Neuronal stem cell (in vitro differentiated cells): ENCODE results near the gene FOLR2.

Experiments
- DNase-seq: peaks from one replicate; pipeline ENCODE4 v3.0.0-alpha.2; 2013; ENCODE audit warnings: low spot score
- H2AFZ ChIP-seq: one replicate; pipeline ENCODE4 v1.6.1; 2013; ENCODE audit warnings: mild to moderate bottlenecking, low read length, inconsistent platforms
- H2AK5ac ChIP-seq: 2 replicates; pipeline ENCODE4 v1.6.1; 2013; ENCODE audit warnings: low read depth, mild to moderate bottlenecking, inconsistent platforms, low read length, moderate library complexity, mixed read lengths
- H2BK120ac ChIP-seq: 2 replicates; pipeline ENCODE4 v1.6.1; 2013; ENCODE audit warnings: low read depth, mild to moderate bottlenecking, inconsistent platforms, low read length, moderate library complexity, mixed read lengths
- H2BK12ac ChIP-seq: one replicate; pipeline ENCODE4 v1.6.1; 2013; ENCODE audit warnings: low read length, inconsistent platforms
- H2BK15ac ChIP-seq: 2 replicates; pipeline ENCODE4 v1.6.1; 2013; ENCODE audit warnings: mild to moderate bottlenecking, low read length, inconsistent platforms, mixed read lengths
- H2BK5ac ChIP-seq: one replicate; pipeline ENCODE4 v1.6.1; 2013; ENCODE audit warnings: inconsistent platforms, mild to moderate bottlenecking, low read length, moderate library complexity
- H3K14ac ChIP-seq: one replicate; pipeline ENCODE4 v1.6.1; 2013; ENCODE audit warnings: low read length, inconsistent platforms
- H3K18ac ChIP-seq: 2 replicates; pipeline ENCODE4 v1.6.1; 2013; ENCODE audit warnings: low read length, inconsistent platforms
- H3K23ac ChIP-seq: 2 replicates; pipeline ENCODE4 v1.6.1; 2013; ENCODE audit warnings: low read depth, mild to moderate bottlenecking, mixed read lengths, low read length, inconsistent platforms; ENCODE audit not compliant: poor library complexity
- H3K27ac ChIP-seq: replicated peaks from 3 replicates; pipeline ENCODE4 v1.5.1; 2013; ENCODE audit warnings: low read length, inconsistent platforms
- H3K27me3 ChIP-seq, 3 experiments: 2 replicates each; pipeline ENCODE4 v1.6.1; 2013; ENCODE audit warnings: low read length in 3 of 3, mild to moderate bottlenecking in 2 of 3, inconsistent platforms in 1 of 3, low read depth in 1 of 3, mixed read lengths in 1 of 3, moderate library complexity in 1 of 3; ENCODE audit not compliant: control insufficient read depth in 3 of 3, insufficient read depth in 3 of 3
- H3K36me3 ChIP-seq, 2 donors: replicated peaks in 1 of 2; 2 replicates each; pipeline ENCODE4 v1.6.1; 2013; ENCODE audit warnings: low read length in 2 of 2; ENCODE audit not compliant: control insufficient read depth in 2 of 2, insufficient read depth in 2 of 2
- H3K4ac ChIP-seq: 2 replicates; pipeline ENCODE4 v1.6.1; 2013; ENCODE audit warnings: inconsistent platforms, mild to moderate bottlenecking, low read length, moderate library complexity
- H3K4me1 ChIP-seq, 2 donors: 1 replicate in 1 of 2; 2 replicates in 1 of 2; pipeline ENCODE4 v1.6.1; 2013; ENCODE audit warnings: low read length in 2 of 2, low read depth in 1 of 2; ENCODE audit not compliant: control insufficient read depth in 2 of 2, insufficient read depth in 1 of 2
- H3K4me2 ChIP-seq: one replicate; pipeline ENCODE4 v1.6.1; 2013; ENCODE audit warnings: mild to moderate bottlenecking, low read length, inconsistent platforms; ENCODE audit not compliant: insufficient read depth, poor library complexity, severe bottlenecking
- H3K4me3 ChIP-seq, 2 donors: 2 replicates each; pipeline ENCODE4 v1.5.1; 2013; ENCODE audit warnings: low read length in 2 of 2, mild to moderate bottlenecking in 2 of 2, inconsistent platforms in 1 of 2, moderate library complexity in 1 of 2
- H3K79me1 ChIP-seq: one replicate; pipeline ENCODE4 v1.6.1; 2013; ENCODE audit warnings: low read depth, mild to moderate bottlenecking, inconsistent platforms, low read length, moderate library complexity
- H3K9ac ChIP-seq: one replicate; pipeline ENCODE4 v1.6.1; 2013; ENCODE audit warnings: mild to moderate bottlenecking, low read depth, low read length, inconsistent platforms; ENCODE audit not compliant: poor library complexity
- H3K9me3 ChIP-seq, 2 donors: replicated peaks in 1 of 2; 2 replicates each; pipeline versions ENCODE3 to v1.6.1; 2013; ENCODE audit warnings: low read length in 2 of 2, mild to moderate bottlenecking in 2 of 2, inconsistent platforms in 1 of 2, low read depth in 1 of 2, mixed read lengths in 1 of 2, moderate library complexity in 1 of 2; ENCODE audit not compliant: control insufficient read depth in 2 of 2, insufficient read depth in 1 of 2
- H4K8ac ChIP-seq: one replicate; pipeline ENCODE4 v1.6.1; 2013; ENCODE audit warnings: low read depth, mild to moderate bottlenecking, inconsistent platforms, low read length, moderate library complexity
- H4K91ac ChIP-seq: one replicate; pipeline ENCODE4 v1.6.1; 2013; ENCODE audit warnings: low read length, low read depth, mild to moderate bottlenecking, inconsistent platforms; ENCODE audit not compliant: poor library complexity
- WGBS, 2 donors: extraction: QIAGEN DNeasy Blood & Tissue Kit; methylation state at CpG; one replicate each; pipeline ENCODE4 v1.1.7; 2013; ENCODE audit warnings: missing lambda C conversion rate in 2 of 2, mixed read lengths in 1 of 2; ENCODE audit not compliant: insufficient read length in 2 of 2, insufficient replicate concordance in 1 of 2; ENCODE audit errors: extremely low coverage in 2 of 2; 5-methylcytosine and 5-hydroxymethylcytosine counted together

FOLR2 gene

GRCh38 chr11:72244361-72245262, 28.0 kb downstream of the FOLR2 start:
- Histone ChIP-seq H3K4me2 (peak overlapping the region; percentile 78), H3K4me3 (peak overlapping the region; percentile 37 to 73), H3K79me1 (peaks cover 2% of the 10 kb centered on the region), H2BK15ac (no peak overlapping the region), H3K14ac (peak overlapping the region; percentile 25), H3K36me3 (no peaks in the 10 kb centered on the region), H3K18ac (peak overlapping the region; percentile 90), H3K4ac (no peak overlapping the region), H3K4me1 (peaks cover 9 to 15% of the 10 kb centered on the region in 2 donors), H2BK120ac (no peak overlapping the region), H2BK5ac (peak overlapping the region; percentile 56), H3K23ac (peak overlapping the region; percentile 89), H4K91ac (no peak overlapping the region), H2AK5ac (peak overlapping the region; percentile 40), H4K8ac (no peak overlapping the region), H3K27ac (no peak overlapping the region), H3K9me3 (peaks cover 17 to 28% of the 10 kb centered on the region in 2 donors), H2AFZ (peak overlapping the region; percentile 91), H3K27me3 (peaks cover 53 to 92% (median 80%) of the 10 kb centered on the region in 3 experiments), H3K9ac (peak overlapping the region; percentile 65), H2BK12ac (no peak overlapping the region)
- WGBS, 2 donors = no CpG with 5 or more reads among the region's 46 CpGs
- DNase-seq = no peak

GRCh38 chr11:72245263-72245816, 28.7 kb downstream of the FOLR2 start:
- Histone ChIP-seq H3K4ac (no peak overlapping the region), H3K23ac (peak overlapping the region; percentile 45), H3K9me3 (peaks cover 17 to 28% of the 10 kb centered on the region in 2 donors), H3K18ac (peak overlapping the region; percentile 84), H3K9ac (peak overlapping the region; percentile 50), H3K4me2 (no peak overlapping the region), H3K4me1 (peaks cover 7 to 12% of the 10 kb centered on the region in 2 donors), H2AFZ (peak overlapping the region; percentile 91), H2AK5ac (peak overlapping the region; percentile 40), H3K27ac (no peak overlapping the region), H3K4me3 (no peak overlapping the region), H3K36me3 (no peaks in the 10 kb centered on the region), H2BK15ac (no peak overlapping the region), H2BK12ac (no peak overlapping the region), H3K27me3 (peaks cover 46 to 93% (median 73%) of the 10 kb centered on the region in 3 experiments), H4K8ac (no peak overlapping the region), H4K91ac (no peak overlapping the region), H2BK5ac (peak overlapping the region; percentile 56), H3K79me1 (peaks cover 2% of the 10 kb centered on the region), H2BK120ac (no peak overlapping the region), H3K14ac (peak overlapping the region; percentile 25)
- DNase-seq = no peak
- no CpG with 5 or more reads among the region's 19 CpGs for WGBS, 2 donors

DNA sequence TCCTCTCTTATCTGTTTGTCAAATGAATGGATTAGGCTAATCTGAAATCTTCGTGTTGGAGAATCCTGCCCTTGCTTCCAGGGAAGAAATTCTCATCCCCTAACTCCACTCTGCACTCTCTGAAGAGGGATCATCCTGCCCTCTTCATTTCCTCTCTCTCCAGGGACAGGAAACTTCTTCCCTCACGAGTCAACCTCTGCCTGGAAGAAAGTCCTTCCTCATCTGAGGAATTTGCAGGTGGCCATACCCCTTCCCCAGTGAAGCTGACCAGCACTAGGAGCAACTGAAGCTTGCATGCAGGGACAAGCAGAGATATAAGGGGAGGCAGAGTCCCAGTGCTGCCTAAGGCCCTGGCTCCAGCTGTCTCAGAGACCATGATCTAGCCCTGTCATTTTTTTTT, 31.0 kb downstream of the FOLR2 start:
- Histone ChIP-seq H3K14ac (no peak overlapping the region), H3K23ac (no peak overlapping the region), H2BK15ac (no peak overlapping the region), H3K4me2 (no peak overlapping the region), H3K27me3 (peaks cover 33 to 84% (median 50%) of the 10 kb centered on the region in 3 experiments), H2BK120ac (no peak overlapping the region), H3K4me1 (peaks cover 3 to 7% of the 10 kb centered on the region in 2 donors), H3K79me1 (no peaks in the 10 kb centered on the region), H3K27ac (no peak overlapping the region), H2AK5ac (no peak overlapping the region), H3K9ac (no peak overlapping the region), H3K9me3 (peaks cover 15 to 20% of the 10 kb centered on the region in 2 donors), H2AFZ (no peak overlapping the region), H3K36me3 (no peaks in the 10 kb centered on the region), H3K18ac (no peak overlapping the region), H2BK5ac (no peak overlapping the region), H4K91ac (no peak overlapping the region), H3K4ac (no peak overlapping the region), H4K8ac (no peak overlapping the region), H2BK12ac (no peak overlapping the region), H3K4me3 (no peak overlapping the region)
- no peak for DNase-seq
- no CpG with 5 or more reads among the region's 2 CpGs for WGBS, 2 donors

DNA sequence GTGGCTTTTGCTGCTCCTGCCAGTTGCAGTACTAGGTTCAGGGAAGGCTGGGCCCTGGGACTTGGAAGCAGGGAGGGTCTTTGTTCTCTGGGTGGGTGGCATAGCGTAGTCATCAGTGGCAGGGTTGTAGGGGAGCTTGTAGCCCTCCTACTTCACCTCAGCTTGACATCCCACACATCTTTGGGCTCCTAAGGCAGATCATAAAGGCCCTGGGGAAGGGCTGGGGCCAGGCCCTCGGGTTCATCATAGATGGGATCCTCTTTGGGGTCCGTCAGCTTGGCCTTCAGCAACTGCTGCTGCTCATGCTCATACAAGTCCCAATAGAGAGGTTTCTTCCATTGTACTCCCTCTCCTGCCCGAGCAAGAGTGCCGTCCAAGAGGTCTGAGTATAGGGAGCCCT, 33.4 kb downstream of the FOLR2 start:
- Histone ChIP-seq H2BK12ac (no peak overlapping the region), H3K9me3 (peaks cover 9 to 15% of the 10 kb centered on the region in 2 donors), H3K79me1 (no peaks in the 10 kb centered on the region), H3K9ac (no peak overlapping the region), H2BK120ac (no peak overlapping the region), H3K36me3 (no peaks in the 10 kb centered on the region), H2AFZ (no peak overlapping the region), H2AK5ac (no peak overlapping the region), H2BK5ac (no peak overlapping the region), H3K4me1 (peaks cover 0 to 1% of the 10 kb centered on the region in 2 donors), H4K91ac (no peak overlapping the region), H3K4me3 (no peak overlapping the region), H4K8ac (no peak overlapping the region), H2BK15ac (no peak overlapping the region), H3K14ac (no peak overlapping the region), H3K4ac (no peak overlapping the region), H3K23ac (no peak overlapping the region), H3K4me2 (no peak overlapping the region), H3K27me3 (peaks cover 17 to 64% (median 28%) of the 10 kb centered on the region in 3 experiments), H3K18ac (no peak overlapping the region), H3K27ac (no peak overlapping the region)
- DNase-seq = no peak
- WGBS, 2 donors = no CpG with 5 or more reads among the region's 5 CpGs
